ENCODE results near the gene WDR46.

Gene WDR46

GRCh38 chr6:33243476-33243875 is 45.6 kb downstream of the WDR46 start:
- Histone ChIP-seq H3K27me3 (ENCODE audit: control insufficient read depth, low read length) (peaks cover 24% of the 10 kb centered on the region), H3K4me2 (ENCODE audit: low read length) (no peak overlapping the region), H4K20me1 (ENCODE audit: control insufficient read depth, insufficient read depth, low read depth, low read length) (no peaks in the 10 kb centered on the region), H3K4me1 (ENCODE audit: control insufficient read depth, low read length) (peaks cover 7% of the 10 kb centered on the region), H3K9me2 (replicated peaks; ENCODE audit: control insufficient read depth, low read length) (no peaks in the 10 kb centered on the region), H3K79me2 (ENCODE audit: control insufficient read depth, low read length) (no peaks in the 10 kb centered on the region), H3K9me3 (ENCODE audit: control insufficient read depth, insufficient read depth, low read length) (no peaks in the 10 kb centered on the region), H3K36me3 (ENCODE audit: control insufficient read depth, low read length) (no peaks in the 10 kb centered on the region), H3F3A (ENCODE audit: control insufficient read depth, insufficient read depth) (peaks cover 3% of the 10 kb centered on the region; the same call in 1 of the 2 replicates), H3K4me3 (ENCODE audit: low read length) (no peak overlapping the region), H3K27ac (ENCODE audit: low read depth, low read length) (no peak overlapping the region)
- TF ChIP-seq CTCF (IDR thresholded peaks at IDR 0.05; ENCODE audit: low read depth, low read length, poor library complexity, severe bottlenecking) (no peak), EZH2phosphoT487 (IDR thresholded peaks at IDR 0.05; ENCODE audit: borderline replicate concordance, low read length) (no peak)

- Histone ChIP-seq H3K9me2 (replicated peaks; ENCODE audit: control insufficient read depth, low read length) (no peaks in the 10 kb centered on the region), H3K4me2 (ENCODE audit: low read length) (no peak overlapping the region), H3K79me2 (ENCODE audit: control insufficient read depth, low read length) (no peaks in the 10 kb centered on the region), H3K4me3 (ENCODE audit: low read length) (no peak overlapping the region), H3K9me3 (ENCODE audit: control insufficient read depth, insufficient read depth, low read length) (no peaks in the 10 kb centered on the region), H3K4me1 (ENCODE audit: control insufficient read depth, low read length) (no peaks in the 10 kb centered on the region), H3K27me3 (ENCODE audit: control insufficient read depth, low read length) (peaks cover 28% of the 10 kb centered on the region), H3F3A (ENCODE audit: control insufficient read depth, insufficient read depth) (0 out of 2 replicates have a peak, but pooled peaks cover 2% of the 10 kb centered on the region), H4K20me1 (ENCODE audit: control insufficient read depth, insufficient read depth, low read depth, low read length) (no peaks in the 10 kb centered on the region), H3K27ac (ENCODE audit: low read depth, low read length) (no peak overlapping the region), H3K36me3 (ENCODE audit: control insufficient read depth, low read length) (no peaks in the 10 kb centered on the region)
- TF ChIP-seq CTCF (IDR thresholded peaks at IDR 0.05; ENCODE audit: low read depth, low read length, poor library complexity, severe bottlenecking), result no peak
Measured at GRCh38 chr6:33241968-33242367, 47.1 kb downstream of the WDR46 start.

- no peaks in the 10 kb centered on the region for H4K20me1 ChIP-seq (ENCODE audit: control insufficient read depth, insufficient read depth, low read depth, low read length)
- H3K9me3 ChIP-seq (ENCODE audit: control insufficient read depth, insufficient read depth, low read length), result no peaks in the 10 kb centered on the region
- H3K9me2 ChIP-seq (replicated peaks; ENCODE audit: control insufficient read depth, low read length), result no peaks in the 10 kb centered on the region
- no peak overlapping the region for H3K4me3 ChIP-seq (ENCODE audit: low read length)
- TF ChIP-seq CTCF (IDR thresholded peaks at IDR 0.05; ENCODE audit: low read depth, low read length, poor library complexity, severe bottlenecking) (no peak), EZH2phosphoT487 (IDR thresholded peaks at IDR 0.05; ENCODE audit: borderline replicate concordance, low read length) (no peak)
- no peaks in the 10 kb centered on the region for H3F3A ChIP-seq (ENCODE audit: control insufficient read depth, insufficient read depth)
- no peaks in the 10 kb centered on the region for H3K79me2 ChIP-seq (ENCODE audit: control insufficient read depth, low read length)
- no peaks in the 10 kb centered on the region for H3K4me1 ChIP-seq (ENCODE audit: control insufficient read depth, low read length)
- H3K4me2 ChIP-seq (ENCODE audit: low read length), result no peak overlapping the region
- H3K36me3 ChIP-seq (ENCODE audit: control insufficient read depth, low read length), result no peaks in the 10 kb centered on the region
- H3K27me3 ChIP-seq (ENCODE audit: control insufficient read depth, low read length), result peaks cover 42% of the 10 kb centered on the region
- no peak overlapping the region for H3K27ac ChIP-seq (ENCODE audit: low read depth, low read length)
Measured at GRCh38 chr6:33237741-33238140, 51.3 kb downstream of the WDR46 start.

- no peaks in the 10 kb centered on the region for H3K36me3 ChIP-seq (ENCODE audit: control insufficient read depth, low read length)
- no peaks in the 10 kb centered on the region for H3K9me3 ChIP-seq (ENCODE audit: control insufficient read depth, insufficient read depth, low read length)
- H3K9me2 ChIP-seq (replicated peaks; ENCODE audit: control insufficient read depth, low read length), result no peaks in the 10 kb centered on the region
- H3K4me3 ChIP-seq (ENCODE audit: low read length), result no peak overlapping the region
- no peak overlapping the region for H3K4me2 ChIP-seq (ENCODE audit: low read length)
- H3F3A ChIP-seq (ENCODE audit: control insufficient read depth, insufficient read depth), result no peaks in the 10 kb centered on the region
- peaks cover 37% of the 10 kb centered on the region for H3K27me3 ChIP-seq (ENCODE audit: control insufficient read depth, low read length)
- H3K4me1 ChIP-seq (ENCODE audit: control insufficient read depth, low read length), result no peaks in the 10 kb centered on the region
- H3K27ac ChIP-seq (ENCODE audit: low read depth, low read length), result no peak overlapping the region
- no peaks in the 10 kb centered on the region for H3K79me2 ChIP-seq (ENCODE audit: control insufficient read depth, low read length)
- TF ChIP-seq EZH2phosphoT487 (IDR thresholded peaks at IDR 0.05; ENCODE audit: borderline replicate concordance, low read length), result no peak
- no peak for TF ChIP-seq CTCF (IDR thresholded peaks at IDR 0.05; ENCODE audit: low read depth, low read length, poor library complexity, severe bottlenecking)
- no peaks in the 10 kb centered on the region for H4K20me1 ChIP-seq (ENCODE audit: control insufficient read depth, insufficient read depth, low read depth, low read length)
Measured at GRCh38 chr6:33236852-33237251, 52.2 kb downstream of the WDR46 start.
